Smooth muscle cell (in vitro differentiated cells): Measurements from ENCODE around the gene SELPLG. TPM values are rescaled to one million over a fixed set of nuclear protein-coding genes. Genes with fewer than 3 reads are reported as not detected.
"Not testable (repeated sequence)": the region's sequence is repeated elsewhere in the genome, so short reads cannot be mapped to it uniquely, and the experiment has no call there.

Experiments used
- DNase-seq: peaks from one replicate; lab custom pipeline; 2025; ENCODE audit not compliant: unreplicated experiment; lab: John Stamatoyannopoulos, UW
- H2AFZ ChIP-seq: fragments of 200-600 bp; sonication (generic); 2 replicates; pipeline ENCODE4 v1.6.0; 2016; ENCODE audit warnings: antibody characterized with exemption, low read depth, mild to moderate bottlenecking
- H3F3A ChIP-seq: fragments of 200-600 bp; sonication (generic); 2 replicates; pipeline ENCODE4 v1.6.0; 2017; ENCODE audit warnings: antibody characterized with exemption, low read depth
- H3K27ac ChIP-seq: fragments of 200-600 bp; sonication (generic); 2 replicates; pipeline ENCODE4 v1.5.1; 2016; ENCODE audit warnings: low read depth, mild to moderate bottlenecking
- H3K27me3 ChIP-seq: fragments of 200-600 bp; sonication (generic); 2 replicates; pipeline ENCODE4 v1.6.1; 2016; ENCODE audit warnings: low read depth, mild to moderate bottlenecking
- H3K36me3 ChIP-seq: fragments of 200-600 bp; sonication (generic); 2 replicates; pipeline ENCODE4 v1.5.1; 2016; ENCODE audit warnings: low read depth
- H3K4me1 ChIP-seq: fragments of 200-600 bp; sonication (generic); 2 replicates; pipeline ENCODE4 v1.5.1; 2016; ENCODE audit warnings: low read depth
- H3K4me2 ChIP-seq: fragments of 200-600 bp; sonication (generic); 2 replicates; pipeline ENCODE4 v1.6.0; 2016; ENCODE audit warnings: mild to moderate bottlenecking
- H3K4me3 ChIP-seq: fragments of 200-600 bp; sonication (generic); 2 replicates; pipeline ENCODE4 v1.5.1; 2016; ENCODE audit warnings: mild to moderate bottlenecking
- H3K79me2 ChIP-seq: fragments of 200-600 bp; sonication (generic); 2 replicates; pipeline ENCODE4 v1.6.0; 2016; ENCODE audit warnings: low read depth, mild to moderate bottlenecking
- H3K9ac ChIP-seq: fragments of 200-600 bp; sonication (generic); 2 replicates; pipeline ENCODE4 v1.6.0; 2016; ENCODE audit warnings: low read depth
- H3K9me3 ChIP-seq: fragments of 200-600 bp; sonication (generic); replicated peaks from 2 replicates; pipeline ENCODE4 v1.5.1; 2016; ENCODE audit warnings: low read depth
- H4K20me1 ChIP-seq: fragments of 200-600 bp; sonication (generic); 2 replicates; pipeline ENCODE4 v1.6.0; 2016; ENCODE audit warnings: low read depth
- CTCF ChIP-seq: fragments of 200-600 bp; sonication (generic); IDR thresholded peaks from 2 replicates; pipeline ENCODE4 v1.5.1; 2017; ENCODE audit warnings: borderline replicate concordance, mild to moderate bottlenecking, antibody characterized with exemption; ENCODE audit not compliant: insufficient read depth, poor library complexity, severe bottlenecking
- WGBS: methylation state at CpG from one replicate; pipeline ENCODE4 v1.1.7; 2016; ENCODE audit warnings: low lambda C conversion rate; 5-methylcytosine and 5-hydroxymethylcytosine counted together
- polyA plus RNA-seq: library from polyadenylated mRNA; unstranded; fragments of >200 nt; fragmentation: Nextera tagmentation; extraction: Ambion mirVana; gene quantifications from 2 replicates; pipeline ENCODE4 v1.2.1, GENCODE V29; 2016
- total RNA-seq: library from RNA; depleted of rRNA; stranded (reverse); fragments of >200 nt; gene quantifications from 2 replicates; pipeline ENCODE4 v1.2.3, GENCODE V29; 2014

The SELPLG gene
- total and polyA plus RNA-seq, 2 experiments from 2014 or later: 0.09 to 2.0 TPM

DNA sequence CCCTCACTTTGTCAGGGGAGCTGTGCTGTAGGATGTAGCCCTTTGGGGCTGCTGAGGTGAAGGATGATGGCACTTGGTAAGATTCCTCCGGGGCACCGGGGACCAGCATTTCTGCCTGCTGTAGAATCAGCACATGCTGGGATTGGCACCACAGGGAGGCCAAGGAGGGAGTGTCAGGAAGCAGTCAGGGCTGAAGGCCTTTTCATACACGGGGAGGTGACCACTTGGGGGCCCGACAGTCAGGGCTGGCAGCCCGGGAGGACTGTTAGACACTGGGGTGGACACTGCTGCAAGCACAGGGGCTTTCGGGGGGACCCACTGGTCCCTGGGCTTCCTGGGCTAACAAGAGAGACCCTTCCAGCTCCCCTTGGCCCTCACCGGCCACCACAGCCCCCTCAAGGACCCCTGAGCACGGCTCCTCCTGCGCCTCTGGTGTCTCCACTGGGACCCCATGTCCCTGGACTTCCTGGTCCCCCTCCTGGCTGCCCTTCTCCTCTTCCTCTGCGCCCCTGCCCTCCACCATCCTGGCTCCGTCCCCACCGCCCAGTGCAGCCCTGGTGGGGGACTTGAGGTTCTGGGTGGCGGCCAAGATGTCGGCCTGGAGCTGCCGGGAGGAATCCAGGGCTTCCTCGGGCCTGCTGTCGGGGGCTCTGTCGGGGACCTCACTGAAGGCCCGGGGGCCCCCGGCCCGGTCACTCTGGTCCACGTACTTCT is 42.3 kb downstream of the SELPLG start:
- Histone ChIP-seq H3K36me3 (no peaks in the 10 kb centered on the region), H3K4me1 (peaks cover 17% of the 10 kb centered on the region), H3K27ac (no peak overlapping the region), H3K4me3 (no peak overlapping the region), H3F3A (no peaks in the 10 kb centered on the region), H2AFZ (no peak overlapping the region), H4K20me1 (no peaks in the 10 kb centered on the region), H3K79me2 (peaks cover 20% of the 10 kb centered on the region), H3K4me2 (no peak overlapping the region), H3K9ac (no peak overlapping the region), H3K27me3 (no peaks in the 10 kb centered on the region), H3K9me3 (no peaks in the 10 kb centered on the region)
- TF ChIP-seq CTCF: no peak
- 97% methylated on average over 22 of the region's 22 CpGs for WGBS
- no peak for DNase-seq

DNA sequence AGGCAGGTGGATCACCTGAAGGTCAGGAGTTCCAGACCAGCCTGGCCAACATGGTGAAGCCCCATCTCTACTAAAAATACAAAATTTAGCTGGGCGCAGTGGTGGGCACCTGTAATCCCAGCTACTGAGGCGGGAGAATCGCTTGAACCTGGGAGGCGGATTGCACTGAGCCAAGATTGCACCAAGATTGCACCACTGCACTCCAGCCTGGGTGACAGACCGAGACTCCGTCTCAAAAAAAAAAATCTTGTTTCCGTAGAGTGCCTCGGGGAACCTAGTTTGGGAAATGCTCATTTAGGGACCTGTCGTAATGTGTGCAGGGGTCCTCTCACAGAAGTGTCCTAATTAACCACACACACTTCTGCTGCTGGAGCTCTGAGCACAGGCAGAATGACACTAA is 43.2 kb downstream of the SELPLG start:
- H4K20me1 ChIP-seq, H3F3A ChIP-seq, H3K4me3 ChIP-seq, H3K27me3 ChIP-seq, H3K36me3 ChIP-seq, H2AFZ ChIP-seq, H3K9ac ChIP-seq, H3K9me3 ChIP-seq, H3K4me2 ChIP-seq, DNase-seq, H3K27ac ChIP-seq: not testable (repeated sequence)
- WGBS: 88% methylated on average over 9 of the region's 9 CpGs
- peaks cover 17% of the 10 kb centered on the region for H3K4me1 ChIP-seq
- peaks cover 11% of the 10 kb centered on the region for H3K79me2 ChIP-seq

- H3F3A ChIP-seq: peaks cover 1% of the 10 kb centered on the region
- no peaks in the 10 kb centered on the region for H3K27me3 ChIP-seq
- H3K9ac ChIP-seq: no peak overlapping the region
- H4K20me1 ChIP-seq: no peaks in the 10 kb centered on the region
- DNase-seq: no peak
- peaks cover 17% of the 10 kb centered on the region for H3K4me1 ChIP-seq
- no peak overlapping the region for H2AFZ ChIP-seq
- H3K79me2 ChIP-seq: peaks cover 5% of the 10 kb centered on the region
- no peak overlapping the region for H3K27ac ChIP-seq
- TF ChIP-seq CTCF: no peak
- WGBS: 82% methylated on average over 7 of the region's 7 CpGs
- H3K4me2 ChIP-seq: peak overlapping the region; percentile 73
- no peak overlapping the region for H3K4me3 ChIP-seq
- H3K9me3 ChIP-seq: no peaks in the 10 kb centered on the region
- H3K36me3 ChIP-seq: no peaks in the 10 kb centered on the region
These were observed 43.9 kb downstream of the SELPLG start for GRCh38 chr12:108589840-108590229.

DNA sequence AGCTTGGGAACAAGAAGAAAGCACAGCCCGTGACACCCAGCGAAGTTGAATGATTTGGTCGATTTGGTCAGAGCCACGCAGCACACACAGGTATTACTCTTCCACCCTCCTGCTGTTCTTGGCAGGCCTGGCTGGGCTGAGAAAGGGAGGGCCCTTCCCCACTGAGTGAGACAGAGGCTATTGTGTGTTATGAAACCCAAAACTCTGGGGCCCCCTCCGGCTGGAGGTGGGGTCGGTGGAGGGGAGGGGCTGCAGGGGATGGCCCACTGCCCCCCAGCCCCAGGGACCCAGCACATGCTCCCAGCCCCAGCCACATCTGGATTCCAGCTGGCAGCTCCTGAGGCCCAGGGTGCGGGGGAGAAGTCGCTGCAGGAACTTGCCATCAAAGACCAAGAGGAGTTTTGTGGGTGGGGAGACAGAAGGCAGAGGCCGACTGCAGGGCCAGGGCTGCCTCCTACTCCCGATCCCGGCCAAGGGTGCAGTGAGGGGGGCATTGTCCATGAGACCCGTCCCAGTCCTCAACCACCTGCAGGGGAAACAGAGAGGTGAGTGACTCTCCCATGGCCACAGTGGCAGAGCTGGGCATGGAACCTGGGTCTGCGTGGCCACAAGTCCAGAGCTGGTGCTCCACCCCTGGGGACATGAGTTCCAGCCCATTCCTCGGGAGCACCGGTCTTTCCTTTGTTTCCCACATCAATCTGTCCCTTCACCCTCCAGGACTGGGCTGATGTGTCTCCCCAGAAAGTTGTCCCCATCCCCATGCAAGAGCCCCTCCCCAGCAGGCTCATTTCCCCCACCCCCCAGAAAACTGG is 44.5 kb downstream of the SELPLG start:
- whole genome bisulfite sequencing: 45% methylated on average over 15 of the region's 15 CpGs
- Histone ChIP-seq H3K27ac (peak overlapping the region; percentile 57), H3K27me3 (no peaks in the 10 kb centered on the region), H2AFZ (no peak overlapping the region), H3F3A (peaks cover 7% of the 10 kb centered on the region), H3K4me3 (no peak overlapping the region), H3K4me2 (peak overlapping the region; percentile 73), H3K9me3 (no peaks in the 10 kb centered on the region), H3K79me2 (no peaks in the 10 kb centered on the region), H3K36me3 (no peaks in the 10 kb centered on the region), H4K20me1 (no peaks in the 10 kb centered on the region), H3K9ac (no peak overlapping the region), H3K4me1 (peaks cover 18% of the 10 kb centered on the region)
- no peak for DNase-seq
- no peak for TF ChIP-seq CTCF
